Spinal cord (tissue), 10 donors: ENCODE measurements around the gene CC2D2A. TPM values are rescaled to one million over a fixed set of nuclear protein-coding genes. Genes with fewer than 3 reads are reported as not detected.
A peak's percentile ranks its signal among the peaks of the same experiment; 100 is the strongest.

ENCODE experiments used
- DNase-seq, 6 donors: peaks; one replicate each; pipeline versions ENCODE4 v3.0.0 to v3.0.0-alpha.2; 2013 to 2015; ENCODE audit warnings: low spot score in 6 of 6, low read depth in 4 of 6
- H3K27ac ChIP-seq: one replicate; pipeline ENCODE4 v1.5.1; 2013; ENCODE audit warnings: low read depth, low read length, control low read depth
- H3K27me3 ChIP-seq: one replicate; pipeline ENCODE4 v1.6.1; 2013; ENCODE audit warnings: low read length; ENCODE audit not compliant: control insufficient read depth, insufficient read depth
- H3K36me3 ChIP-seq: one replicate; pipeline ENCODE4 v1.6.1; 2013; ENCODE audit warnings: low read length; ENCODE audit not compliant: control insufficient read depth, insufficient read depth
- H3K4me1 ChIP-seq: one replicate; pipeline ENCODE4 v1.6.1; 2013; ENCODE audit warnings: low read length; ENCODE audit not compliant: control insufficient read depth, insufficient read depth
- H3K4me3 ChIP-seq: one replicate; pipeline ENCODE4 v1.5.1; 2013; ENCODE audit warnings: low read depth, low read length, control low read depth
- H3K9me3 ChIP-seq: one replicate; pipeline ENCODE4 v1.6.1; 2013; ENCODE audit warnings: low read length; ENCODE audit not compliant: control insufficient read depth, insufficient read depth
- WGBS: methylation state at CpG from one replicate; pipeline ENCODE4 v1.1.5; 2013; ENCODE audit warnings: missing lambda C conversion rate; ENCODE audit not compliant: insufficient coverage; 5-methylcytosine and 5-hydroxymethylcytosine counted together
- polyA plus RNA-seq, 2 donors: library from polyadenylated mRNA; unstranded; fragments of 120-200 nt; gene quantifications; one replicate each; pipeline ENCODE4 v1.2.1, GENCODE V29; 2013; ENCODE audit not compliant: insufficient read length in 2 of 2
- total RNA-seq, 2 donors: library from RNA; depleted of rRNA in 1 of 2; stranded (reverse); fragments of 120-200 nt in 1 of 2; fragments of >200 nt in 1 of 2; gene quantifications; one replicate each; pipeline versions ENCODE4 v1.2.3 to v1.2.4, GENCODE V29; 2013 to 2014
- donor health status: healthy.

The CC2D2A gene
- total and polyA plus RNA-seq, 4 donors = 25.6 to 67.6 (median 36.4) TPM

DNA sequence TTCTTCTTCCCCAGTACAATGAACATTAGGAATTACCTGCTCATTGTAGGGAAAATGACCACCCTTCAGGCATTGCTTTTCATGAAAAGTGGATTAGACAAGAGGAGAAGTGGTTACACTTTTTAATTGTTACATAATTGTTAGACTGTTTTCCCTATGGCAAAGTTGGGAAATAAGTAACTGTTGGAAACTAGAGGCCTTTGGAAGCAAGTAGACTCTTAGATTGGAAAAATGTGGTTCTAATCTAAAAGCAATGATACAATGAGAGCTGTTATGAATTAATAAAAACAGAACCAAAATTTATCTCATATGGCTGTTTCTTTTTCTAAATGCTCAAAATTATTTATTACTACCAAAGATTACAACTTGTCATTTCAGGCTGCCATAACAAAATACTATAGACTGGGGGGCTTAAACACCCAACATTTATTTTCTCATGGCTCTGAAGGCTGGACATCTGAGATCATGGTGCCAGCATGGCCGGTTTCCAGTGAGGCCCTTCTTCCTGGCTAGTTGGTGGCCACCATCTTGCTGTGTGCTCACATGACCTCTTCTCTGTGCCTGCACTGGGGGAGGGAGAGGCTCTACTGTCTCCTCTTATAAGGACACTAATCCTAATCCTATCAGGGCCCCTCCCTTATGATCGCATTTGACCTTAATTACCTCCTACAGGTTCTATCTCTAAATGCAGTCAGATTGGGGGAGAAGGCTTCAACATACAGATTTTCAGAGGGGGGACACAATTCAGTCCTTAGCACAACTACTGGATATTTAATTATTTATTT lies 12.5 kb downstream of the CC2D2A start:
- H3K9me3 ChIP-seq = no peaks in the 10 kb centered on the region
- H3K36me3 ChIP-seq = peaks cover 3% of the 10 kb centered on the region
- peaks cover 10% of the 10 kb centered on the region for H3K4me1 ChIP-seq
- no peak overlapping the region for H3K4me3 ChIP-seq
- no peak for DNase-seq
- no peaks in the 10 kb centered on the region for H3K27me3 ChIP-seq
- no peak overlapping the region for H3K27ac ChIP-seq
- 100% methylated on average over 1 of the region's 2 CpGs for WGBS

DNA sequence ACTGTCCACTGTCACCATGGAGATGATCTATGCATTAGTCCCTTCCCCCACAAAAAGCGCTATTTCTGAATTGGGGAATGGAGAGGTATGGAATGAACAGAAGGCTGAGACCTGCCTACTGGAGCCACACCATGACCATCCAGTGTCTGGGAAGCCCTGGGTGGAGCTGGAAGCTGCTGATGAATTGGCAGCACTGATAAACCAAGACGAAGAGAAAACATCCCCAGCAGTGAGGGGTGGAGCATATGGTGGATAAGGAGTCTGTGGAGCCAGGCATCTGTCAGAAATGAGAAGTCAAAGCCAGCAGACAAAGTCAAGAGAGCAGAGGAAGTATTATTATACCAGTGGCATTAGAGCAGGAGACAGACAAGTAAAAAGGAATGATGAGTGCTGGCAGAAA lies 13.2 kb downstream of the CC2D2A start:
- 44% methylated on average over 1 of the region's 2 CpGs for WGBS
- Histone ChIP-seq H3K4me3 (no peak overlapping the region), H3K36me3 (peaks cover 3% of the 10 kb centered on the region), H3K9me3 (no peaks in the 10 kb centered on the region), H3K27ac (no peak overlapping the region), H3K4me1 (peaks cover 10% of the 10 kb centered on the region), H3K27me3 (no peaks in the 10 kb centered on the region)
- no peak for DNase-seq

DNA sequence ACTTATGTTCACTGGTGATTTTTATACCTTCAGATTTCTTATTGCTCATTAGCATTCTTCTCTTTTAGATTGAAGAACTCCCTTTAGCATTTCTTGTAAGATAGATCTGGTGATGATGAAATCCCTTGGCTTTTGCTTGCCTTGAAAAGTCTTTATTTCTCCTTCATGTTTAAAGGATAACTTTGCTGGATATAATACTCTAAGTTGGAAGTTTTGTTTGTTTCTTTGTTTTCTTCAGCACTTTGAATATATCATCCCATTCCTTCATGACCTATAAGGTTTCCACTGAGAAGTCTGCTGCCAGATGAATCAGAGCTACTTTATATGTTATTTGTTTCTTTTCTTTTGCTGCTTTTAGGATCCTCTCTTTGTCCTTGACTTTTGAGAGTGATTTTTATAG lies 18.5 kb downstream of the CC2D2A start:
- no peak for DNase-seq
- no peaks in the 10 kb centered on the region for H3K9me3 ChIP-seq
- peaks cover 5% of the 10 kb centered on the region for H3K36me3 ChIP-seq
- no peaks in the 10 kb centered on the region for H3K27me3 ChIP-seq
- no peaks in the 10 kb centered on the region for H3K4me1 ChIP-seq
- no peak overlapping the region for H3K4me3 ChIP-seq
- no peak overlapping the region for H3K27ac ChIP-seq

DNA sequence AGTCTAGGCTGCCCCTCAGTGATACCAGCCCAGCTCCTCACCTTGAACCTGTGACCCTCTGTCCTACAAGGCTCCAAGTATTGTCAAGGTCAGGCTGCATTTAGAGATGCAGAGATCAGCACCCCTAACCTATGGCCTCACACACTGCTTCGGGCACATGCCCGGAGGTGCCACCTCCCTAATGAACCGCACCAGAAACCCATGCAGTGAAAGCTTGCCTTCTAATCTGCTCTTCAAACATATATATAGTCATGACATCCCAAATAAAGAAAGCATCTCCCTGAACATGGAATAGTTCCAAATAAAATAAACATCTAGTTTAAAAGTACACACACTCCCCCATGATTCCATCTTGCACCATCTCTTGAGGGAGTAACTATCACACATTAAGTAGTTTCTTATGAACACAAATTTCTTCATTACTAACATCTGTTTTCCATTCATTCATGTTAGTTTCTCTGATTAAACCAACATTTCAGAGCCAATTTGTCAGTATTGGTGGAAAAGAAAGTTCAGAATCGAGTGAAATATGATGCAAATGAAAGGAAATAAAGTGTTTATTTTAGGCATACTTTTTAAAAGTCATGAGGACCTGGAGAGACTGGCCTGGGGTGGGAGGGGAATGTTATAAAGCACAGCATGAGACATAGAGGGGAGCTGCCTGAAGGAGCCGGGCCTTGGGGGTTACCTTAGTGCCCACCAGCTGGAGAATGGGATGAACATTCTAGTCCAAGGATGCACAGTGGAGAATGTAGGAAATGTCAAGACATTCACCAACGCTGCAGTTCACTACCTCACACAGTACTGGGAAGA lies 19.2 kb downstream of the CC2D2A start:
- H3K4me1 ChIP-seq = no peaks in the 10 kb centered on the region
- H3K9me3 ChIP-seq = no peaks in the 10 kb centered on the region
- peaks cover 5% of the 10 kb centered on the region for H3K36me3 ChIP-seq
- peak overlapping the region; percentile 13 for H3K27ac ChIP-seq
- no peak for DNase-seq
- no peak overlapping the region for H3K4me3 ChIP-seq
- no peaks in the 10 kb centered on the region for H3K27me3 ChIP-seq
- 94% methylated on average over 4 of the region's 6 CpGs for WGBS

DNA sequence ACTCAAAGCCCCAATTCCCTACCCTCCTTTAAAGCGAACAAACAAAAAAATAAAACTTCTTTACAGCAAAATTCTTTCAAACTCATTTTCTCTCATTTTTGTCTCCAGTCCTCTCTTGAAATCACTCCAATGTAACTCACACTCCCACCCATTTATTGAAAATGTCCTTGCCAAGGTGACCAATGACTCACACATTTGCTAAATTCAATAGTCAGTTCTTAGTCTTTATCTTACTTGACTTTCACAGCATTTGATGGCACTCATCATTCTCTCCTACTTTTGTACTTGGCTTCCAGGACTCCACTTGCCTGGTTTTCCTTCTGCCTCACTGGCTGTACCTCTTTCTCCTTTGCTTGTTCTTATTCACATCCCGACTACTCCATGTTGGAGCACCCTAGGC lies 19.9 kb downstream of the CC2D2A start:
- Histone ChIP-seq H3K27ac (peak overlapping the region; percentile 13), H3K4me3 (no peak overlapping the region), H3K27me3 (no peaks in the 10 kb centered on the region), H3K4me1 (no peaks in the 10 kb centered on the region), H3K36me3 (peaks cover 2% of the 10 kb centered on the region), H3K9me3 (no peaks in the 10 kb centered on the region)
- WGBS = 97% methylated on average over 2 of the region's 2 CpGs
- no peak for DNase-seq

DNA sequence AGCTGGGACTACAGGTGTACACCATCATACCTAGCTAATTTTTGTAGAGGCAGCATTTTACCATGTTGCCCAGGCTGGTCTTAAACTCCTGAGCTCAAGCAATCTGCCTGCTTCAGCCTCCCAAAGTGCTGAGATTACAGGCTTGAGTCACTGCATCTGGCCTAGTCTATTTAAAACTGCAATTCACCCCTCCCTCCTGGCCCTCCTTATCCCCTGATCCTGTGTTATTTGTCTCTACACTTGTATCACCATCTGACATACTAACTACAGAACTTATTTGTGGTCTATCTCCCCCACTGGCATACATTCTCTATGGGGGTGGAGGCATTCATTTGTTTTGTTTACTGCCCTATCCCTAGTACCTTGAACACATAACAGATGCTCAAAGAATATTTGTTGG lies 23.7 kb downstream of the CC2D2A start:
- Histone ChIP-seq H3K4me3 (no peak overlapping the region), H3K27me3 (no peaks in the 10 kb centered on the region), H3K4me1 (no peaks in the 10 kb centered on the region), H3K27ac (no peak overlapping the region), H3K9me3 (peaks cover 6% of the 10 kb centered on the region), H3K36me3 (peaks cover 2% of the 10 kb centered on the region)
- no peak for DNase-seq

DNA sequence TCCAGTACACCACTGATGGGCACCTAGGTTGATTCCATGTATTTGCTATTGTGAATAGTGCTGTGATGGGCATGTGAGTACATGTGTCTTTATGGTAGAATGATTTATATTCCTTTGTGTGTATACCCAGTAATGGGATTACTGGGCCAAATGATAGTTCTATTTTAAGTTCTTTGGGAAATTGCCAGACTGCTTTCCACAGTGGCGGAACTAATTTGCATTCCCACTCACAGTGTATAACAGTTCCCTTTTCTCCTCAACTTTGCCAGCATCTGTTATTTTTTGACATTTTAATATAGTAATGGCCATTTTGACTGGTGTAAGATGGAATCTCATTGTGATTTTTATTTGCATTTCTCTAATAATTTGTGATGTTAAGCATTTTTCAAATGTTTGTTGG lies 25.9 kb downstream of the CC2D2A start:
- no peak overlapping the region for H3K4me3 ChIP-seq
- peaks cover 6% of the 10 kb centered on the region for H3K9me3 ChIP-seq
- H3K36me3 ChIP-seq = peaks cover 2% of the 10 kb centered on the region
- no CpG with 5 or more reads among the region's 1 CpG for WGBS
- H3K4me1 ChIP-seq = no peaks in the 10 kb centered on the region
- peak in 1 of 6 donors; percentile 19 for DNase-seq
- no peaks in the 10 kb centered on the region for H3K27me3 ChIP-seq
- H3K27ac ChIP-seq = no peak overlapping the region

DNA sequence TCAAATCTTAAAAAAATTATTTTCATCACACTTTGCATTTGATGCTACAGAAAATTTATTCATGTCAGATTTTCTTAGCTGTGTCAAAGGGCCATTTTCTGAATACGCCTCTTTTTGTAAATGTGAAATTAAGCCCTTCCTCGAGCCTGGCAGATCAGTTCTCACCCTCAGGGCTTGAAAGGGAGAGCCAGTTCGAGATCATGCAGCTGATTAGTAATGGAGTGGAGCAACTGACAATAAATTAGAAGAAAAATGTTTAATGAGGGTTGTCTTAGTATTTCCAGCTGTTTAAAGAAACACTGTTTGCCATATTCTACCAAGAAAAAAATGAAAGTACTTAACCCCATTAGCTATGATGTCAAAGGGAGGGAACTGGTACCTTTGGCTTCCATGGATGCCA lies 28.7 kb downstream of the CC2D2A start:
- Histone ChIP-seq H3K27me3 (no peaks in the 10 kb centered on the region), H3K36me3 (peaks cover 7% of the 10 kb centered on the region), H3K9me3 (peaks cover 6% of the 10 kb centered on the region), H3K27ac (no peak overlapping the region), H3K4me1 (no peaks in the 10 kb centered on the region), H3K4me3 (no peak overlapping the region)
- 20% methylated on average over 1 of the region's 3 CpGs for WGBS
- peak in 1 of 6 donors; percentile 18 for DNase-seq

DNA sequence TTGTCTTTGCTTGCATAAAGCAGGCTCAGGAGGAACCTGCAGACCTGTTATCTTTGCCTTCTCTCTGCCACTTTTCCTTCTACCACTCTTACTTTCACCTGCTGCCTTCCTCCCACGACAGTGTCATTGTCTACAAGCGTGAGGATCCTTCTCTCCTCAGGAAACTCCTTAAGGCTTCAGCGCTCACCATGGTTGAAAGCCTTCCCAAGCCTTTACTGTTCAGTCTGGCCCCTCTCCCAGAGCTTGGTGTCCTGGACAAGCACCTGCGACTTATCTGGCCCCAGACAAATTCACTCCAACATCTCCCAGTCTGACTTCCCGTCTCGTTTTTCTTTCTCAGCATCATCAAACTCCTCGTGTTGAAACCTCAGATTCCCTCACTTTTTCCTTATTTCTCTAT lies 31.0 kb downstream of the CC2D2A start:
- Histone ChIP-seq H3K4me3 (no peak overlapping the region), H3K27ac (no peak overlapping the region), H3K4me1 (no peaks in the 10 kb centered on the region), H3K36me3 (peaks cover 7% of the 10 kb centered on the region), H3K27me3 (no peaks in the 10 kb centered on the region), H3K9me3 (peaks cover 6% of the 10 kb centered on the region)
- WGBS = 89% methylated on average over 4 of the region's 7 CpGs
- DNase-seq = no peak

DNA sequence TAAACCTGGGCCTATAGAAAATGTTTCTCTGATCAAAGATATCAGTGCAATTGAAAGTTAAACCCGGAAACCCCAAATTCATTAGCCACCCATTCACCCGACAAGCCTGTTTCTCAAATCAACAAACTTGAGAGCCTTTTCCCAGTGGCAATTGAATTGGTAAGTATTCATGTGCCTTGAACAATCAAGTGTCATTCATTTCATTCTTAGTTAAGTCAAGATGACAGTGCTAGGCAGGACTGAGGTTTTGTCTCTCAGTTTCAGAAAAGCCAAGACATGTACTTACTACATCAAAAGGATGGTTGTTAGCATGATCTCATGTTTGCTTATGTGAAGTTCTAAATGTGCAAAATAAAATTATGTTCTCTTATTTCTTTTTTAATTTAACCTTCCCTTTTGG lies 32.3 kb downstream of the CC2D2A start:
- Histone ChIP-seq H3K4me1 (no peaks in the 10 kb centered on the region), H3K9me3 (peaks cover 3% of the 10 kb centered on the region), H3K27ac (no peak overlapping the region), H3K4me3 (no peak overlapping the region), H3K36me3 (peaks cover 7% of the 10 kb centered on the region), H3K27me3 (no peaks in the 10 kb centered on the region)
- peak in 1 of 6 donors; percentile 26 for DNase-seq
- WGBS = no CpG with 5 or more reads among the region's 2 CpGs
